Dermis blood vessel endothelial cell (primary cell): ENCODE results near the gene ZNF106. TPM values are rescaled to one million over a fixed set of nuclear protein-coding genes. Genes with fewer than 3 reads are reported as not detected.
A peak's percentile ranks its signal among the peaks of the same experiment; 100 is the strongest.

ENCODE experiments used
- DNase-seq: peaks from one replicate; pipeline ENCODE4 v3.0.0; 2010
- total RNA-seq: library from RNA; depleted of rRNA; stranded (reverse); fragments of >200 nt; gene quantifications from 2 replicates; pipeline ENCODE4 v1.2.3, GENCODE V29; 2014

ZNF106 gene
- total RNA-seq, 1 donor from 2014 or later, result 46.3 TPM

GRCh38 chr15:42404461-42405235 is 86.3 kb downstream of the ZNF106 start:
- no peak for DNase-seq

- no peak for DNase-seq
These were observed 87.6 kb downstream of the ZNF106 start for GRCh38 chr15:42403389-42403788.

GRCh38 chr15:42402455-42403205 is 88.3 kb downstream of the ZNF106 start:
- DNase-seq, result no peak

GRCh38 chr15:42401544-42402454 is 89.1 kb downstream of the ZNF106 start:
- DNase-seq, result peak; percentile 41

GRCh38 chr15:42395838-42396237 is 95.1 kb downstream of the ZNF106 start:
- DNase-seq, result no peak

GRCh38 chr15:42394106-42394505 is 96.8 kb downstream of the ZNF106 start:
- DNase-seq, result no peak

GRCh38 chr15:42392309-42393024 is 98.5 kb downstream of the ZNF106 start:
- no peak for DNase-seq

GRCh38 chr15:42387603-42388002 is 103.3 kb downstream of the ZNF106 start:
- DNase-seq, result no peak

GRCh38 chr15:42385980-42386700 is 104.8 kb downstream of the ZNF106 start:
- DNase-seq, result peak; percentile 17

GRCh38 chr15:42385206-42385979 is 105.5 kb downstream of the ZNF106 start:
- peak; percentile 78 for DNase-seq

GRCh38 chr15:42384597-42384996 is 106.3 kb downstream of the ZNF106 start:
- DNase-seq, result no peak

- DNase-seq, result no peak
These were observed 112.9 kb downstream of the ZNF106 start for GRCh38 chr15:42378011-42378410.

- DNase-seq, result no peak
These were observed 115.0 kb downstream of the ZNF106 start for GRCh38 chr15:42375941-42376340.

- no peak for DNase-seq
These were observed 115.7 kb downstream of the ZNF106 start for GRCh38 chr15:42375252-42375651.

GRCh38 chr15:42374810-42375209 is 116.1 kb downstream of the ZNF106 start:
- DNase-seq, result no peak

- no peak for DNase-seq
These were observed 117.0 kb downstream of the ZNF106 start for GRCh38 chr15:42373936-42374335.

GRCh38 chr15:42373274-42373673 is 117.7 kb downstream of the ZNF106 start:
- peak; percentile 21 for DNase-seq

GRCh38 chr15:42371096-42371495 is 119.8 kb downstream of the ZNF106 start:
- peak; percentile 37 for DNase-seq

GRCh38 chr15:42368096-42368495 is 122.8 kb downstream of the ZNF106 start:
- DNase-seq, result no peak

GRCh38 chr15:42367041-42367440 is 123.9 kb downstream of the ZNF106 start:
- no peak for DNase-seq
